Measurements from ENCODE around the gene MSRB3.

MSRB3 gene

DNA sequence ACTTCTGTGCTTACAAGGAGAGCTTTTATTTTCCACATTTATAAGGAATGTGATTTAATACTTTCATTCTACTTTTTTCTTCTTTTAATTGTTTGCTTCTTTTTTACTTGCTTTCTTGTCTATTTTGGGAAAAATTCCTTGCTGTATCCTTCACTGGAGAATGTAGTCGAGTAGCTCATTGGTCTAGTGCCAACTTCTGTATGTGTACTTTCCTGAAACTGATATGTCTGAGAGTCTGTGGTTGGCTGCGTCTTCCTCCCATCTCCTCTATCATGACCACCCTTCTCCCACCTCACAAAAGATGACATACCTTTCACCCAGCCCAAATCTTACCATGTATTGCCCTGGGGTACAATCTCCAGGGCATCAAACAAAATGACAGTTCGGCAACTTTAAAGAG is 51.8 kb downstream of the MSRB3 start:
- DNase-seq (ENCODE audit: low read depth in 2 of 2), result peak in 1 of 2 donors; percentile 71
- TF ChIP-seq, protein P1, sequence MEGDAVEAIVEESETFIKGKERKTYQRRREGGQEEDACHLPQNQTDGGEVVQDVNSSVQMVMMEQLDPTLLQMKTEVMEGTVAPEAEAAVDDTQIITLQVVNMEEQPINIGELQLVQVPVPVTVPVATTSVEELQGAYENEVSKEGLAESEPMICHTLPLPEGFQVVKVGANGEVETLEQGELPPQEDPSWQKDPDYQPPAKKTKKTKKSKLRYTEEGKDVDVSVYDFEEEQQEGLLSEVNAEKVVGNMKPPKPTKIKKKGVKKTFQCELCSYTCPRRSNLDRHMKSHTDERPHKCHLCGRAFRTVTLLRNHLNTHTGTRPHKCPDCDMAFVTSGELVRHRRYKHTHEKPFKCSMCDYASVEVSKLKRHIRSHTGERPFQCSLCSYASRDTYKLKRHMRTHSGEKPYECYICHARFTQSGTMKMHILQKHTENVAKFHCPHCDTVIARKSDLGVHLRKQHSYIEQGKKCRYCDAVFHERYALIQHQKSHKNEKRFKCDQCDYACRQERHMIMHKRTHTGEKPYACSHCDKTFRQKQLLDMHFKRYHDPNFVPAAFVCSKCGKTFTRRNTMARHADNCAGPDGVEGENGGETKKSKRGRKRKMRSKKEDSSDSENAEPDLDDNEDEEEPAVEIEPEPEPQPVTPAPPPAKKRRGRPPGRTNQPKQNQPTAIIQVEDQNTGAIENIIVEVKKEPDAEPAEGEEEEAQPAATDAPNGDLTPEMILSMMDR (IDR thresholded peaks at IDR 0.05; ENCODE audit: low read depth, low read length), result no peak
- no peak overlapping the region for H3K4me3 ChIP-seq (replicated peaks in 1 of 2; ENCODE audit: low read depth in 2 of 2, low read length in 2 of 2)

DNA sequence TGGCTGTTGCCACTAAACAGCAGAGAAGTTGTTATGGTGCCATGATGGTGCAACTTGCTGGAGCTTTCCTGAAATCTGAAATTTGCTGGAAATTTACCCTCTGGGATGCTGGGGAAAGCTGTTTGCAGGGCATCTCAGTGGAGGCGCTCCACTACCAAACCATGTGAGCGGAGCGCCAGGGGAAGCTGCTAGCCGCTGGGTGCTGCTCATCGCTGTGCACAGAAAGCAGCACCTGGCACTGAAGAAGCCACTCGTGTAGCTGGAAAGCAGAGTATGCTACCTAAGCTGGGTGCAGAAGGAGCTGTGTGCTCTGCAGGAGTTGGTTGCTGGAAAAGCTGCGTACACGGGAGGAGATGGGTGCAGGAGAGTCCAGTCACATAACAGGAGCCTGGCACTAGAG is 53.0 kb downstream of the MSRB3 start:
- DNase-seq (ENCODE audit: low read depth in 2 of 2), result no peak
- no peak overlapping the region for H3K4me3 ChIP-seq (replicated peaks in 1 of 2; ENCODE audit: low read depth in 2 of 2, low read length in 2 of 2)

DNA sequence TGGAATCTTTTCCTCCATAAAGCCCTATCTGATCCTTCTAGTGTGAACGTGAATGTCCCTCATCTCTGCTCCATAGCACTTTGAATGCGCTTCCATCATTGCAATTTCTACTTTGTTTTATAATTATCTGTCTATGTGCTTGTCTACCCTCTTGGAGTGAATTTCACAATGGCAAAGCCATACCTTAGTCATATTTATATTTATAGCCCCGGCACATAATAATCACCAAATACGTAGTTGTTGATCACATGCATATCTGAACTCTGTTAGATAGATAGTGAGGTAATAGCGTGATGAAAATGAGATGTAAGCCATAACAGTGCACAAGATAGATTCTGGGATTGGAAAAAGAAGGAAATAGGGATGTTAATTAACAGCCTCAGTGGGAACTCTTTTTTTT is 55.2 kb downstream of the MSRB3 start:
- DNase-seq (ENCODE audit: low read depth in 2 of 2), result no peak
- H3K4me3 ChIP-seq (replicated peaks in 1 of 2; ENCODE audit: low read depth in 2 of 2, low read length in 2 of 2), result no peak overlapping the region
- TF ChIP-seq, protein P1 (IDR thresholded peaks at IDR 0.05; ENCODE audit: low read depth, low read length), result no peak

More for the DNA sequence above, 53.0 kb downstream of the MSRB3 start:
- TF ChIP-seq, protein P1 (IDR thresholded peaks at IDR 0.05; ENCODE audit: low read depth, low read length), result no peak

DNA sequence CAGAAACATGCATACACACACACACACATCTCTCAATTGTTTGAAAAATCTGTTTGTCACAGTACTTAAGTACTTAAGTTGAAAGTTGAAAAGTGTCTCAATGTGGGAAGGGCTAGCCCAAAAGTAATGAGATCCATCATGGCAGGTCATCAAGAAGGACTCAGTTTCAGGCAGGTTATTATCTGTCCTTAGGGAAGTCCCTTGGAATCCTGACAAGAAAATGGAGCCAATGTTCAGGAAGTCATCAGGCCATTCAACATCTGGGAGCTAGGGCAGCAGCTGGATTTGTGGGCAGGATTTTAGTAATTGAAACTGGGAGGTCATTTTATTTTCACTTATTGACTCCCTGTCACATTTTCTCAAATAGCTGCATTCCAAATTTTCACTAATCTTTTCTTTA is 56.0 kb downstream of the MSRB3 start:
- H3K4me3 ChIP-seq (replicated peaks in 1 of 2; ENCODE audit: low read depth in 2 of 2, low read length in 2 of 2), result no peak overlapping the region
- DNase-seq (ENCODE audit: low read depth in 2 of 2), result peak; percentile 22 to 45
- TF ChIP-seq, protein P1 (IDR thresholded peaks at IDR 0.05; ENCODE audit: low read depth, low read length), result no peak

DNA sequence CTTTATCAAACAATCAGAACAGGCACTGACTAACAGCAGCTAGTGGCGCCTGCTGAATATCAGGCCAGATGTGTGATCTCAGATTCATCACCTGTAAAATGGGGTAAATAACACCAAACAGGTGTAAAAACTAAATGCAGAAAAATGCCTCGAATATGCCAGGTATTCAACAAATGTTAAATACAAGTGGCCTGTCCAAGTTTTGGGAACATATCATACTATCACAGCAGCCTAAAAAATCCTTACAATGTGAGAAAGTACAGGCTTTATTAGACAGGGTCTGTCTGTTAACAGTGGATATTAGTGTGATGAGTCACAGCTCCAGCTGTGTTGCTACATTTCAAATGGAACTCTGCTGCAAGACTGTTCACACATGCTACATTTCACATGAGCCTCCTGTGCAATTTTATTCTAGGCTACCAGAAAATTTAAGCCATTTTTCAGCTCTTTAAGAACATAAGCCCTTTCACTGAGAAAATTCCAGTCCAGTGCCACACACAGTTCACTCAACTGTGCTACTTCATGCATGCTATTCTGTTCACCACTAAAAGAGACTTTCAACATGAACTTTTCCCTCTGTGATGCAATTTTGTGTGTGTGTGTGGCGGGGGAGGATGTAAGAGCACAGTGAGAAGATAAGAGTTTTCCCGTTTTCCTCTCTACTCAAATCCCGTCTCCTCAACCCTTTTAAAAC is 56.7 kb downstream of the MSRB3 start:
- DNase-seq (ENCODE audit: low read depth in 2 of 2), result peak; percentile 93 to 94
- TF ChIP-seq, protein P1 (IDR thresholded peaks at IDR 0.05; ENCODE audit: low read depth, low read length), result no peak
- H3K4me3 ChIP-seq (replicated peaks in 1 of 2; ENCODE audit: low read depth in 2 of 2, low read length in 2 of 2), result no peak overlapping the region

DNA sequence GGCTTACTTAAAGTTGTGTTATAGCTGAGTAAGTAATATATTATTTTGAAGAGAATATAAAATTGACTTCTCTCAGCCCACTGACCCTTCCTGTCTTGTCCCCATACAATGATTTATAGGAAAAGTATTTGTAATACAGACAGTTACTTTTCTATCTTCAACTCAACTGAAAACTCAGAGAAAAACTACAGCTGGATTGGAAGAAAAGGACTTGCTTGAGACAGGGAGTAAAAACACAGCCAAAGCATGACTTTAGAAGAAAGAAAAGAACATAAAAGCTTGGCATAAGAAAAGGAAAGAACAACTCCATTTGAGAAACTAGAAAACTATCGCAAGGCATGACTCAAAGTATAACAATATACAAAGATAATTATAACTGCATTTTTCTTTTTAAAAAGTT is 57.5 kb downstream of the MSRB3 start:
- peak in 1 of 2 donors; percentile 34 for DNase-seq (ENCODE audit: low read depth in 2 of 2)
- TF ChIP-seq, protein P1 (IDR thresholded peaks at IDR 0.05; ENCODE audit: low read depth, low read length), result no peak
- H3K4me3 ChIP-seq (replicated peaks in 1 of 2; ENCODE audit: low read depth in 2 of 2, low read length in 2 of 2), result no peak overlapping the region

DNA sequence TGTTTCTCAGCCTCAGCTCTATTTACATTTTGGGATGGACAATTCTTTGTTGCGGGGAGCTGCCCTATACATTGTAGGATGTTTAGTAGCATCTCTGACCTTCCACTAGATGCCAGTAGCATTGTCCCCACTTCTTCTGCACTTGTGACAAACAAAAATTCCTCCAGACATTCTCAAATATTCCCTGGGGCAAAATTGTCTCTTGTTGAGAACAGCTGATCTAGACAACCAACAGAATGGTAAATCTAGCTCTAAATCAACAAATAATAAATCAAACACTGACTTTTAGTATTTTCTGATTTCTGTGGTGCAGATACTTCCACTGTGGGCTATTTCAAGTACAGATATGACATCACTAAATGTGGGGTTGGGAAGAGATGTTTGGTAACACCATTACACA is 60.7 kb downstream of the MSRB3 start:
- no peak overlapping the region for H3K4me3 ChIP-seq (replicated peaks in 1 of 2; ENCODE audit: low read depth in 2 of 2, low read length in 2 of 2)
- no peak for DNase-seq (ENCODE audit: low read depth in 2 of 2)
- TF ChIP-seq, protein P1 (IDR thresholded peaks at IDR 0.05; ENCODE audit: low read depth, low read length), result no peak
